Measurements from ENCODE around the gene ABCC2. TPM values are rescaled to one million over a fixed set of nuclear protein-coding genes. Genes with fewer than 3 reads are reported as not detected.
A peak's percentile ranks its signal among the peaks of the same experiment; 100 is the strongest.

ABCC2 gene
- total and polyA plus RNA-seq, 2 donors from 2014 or later: 2.3 to 15.4 TPM

DNA sequence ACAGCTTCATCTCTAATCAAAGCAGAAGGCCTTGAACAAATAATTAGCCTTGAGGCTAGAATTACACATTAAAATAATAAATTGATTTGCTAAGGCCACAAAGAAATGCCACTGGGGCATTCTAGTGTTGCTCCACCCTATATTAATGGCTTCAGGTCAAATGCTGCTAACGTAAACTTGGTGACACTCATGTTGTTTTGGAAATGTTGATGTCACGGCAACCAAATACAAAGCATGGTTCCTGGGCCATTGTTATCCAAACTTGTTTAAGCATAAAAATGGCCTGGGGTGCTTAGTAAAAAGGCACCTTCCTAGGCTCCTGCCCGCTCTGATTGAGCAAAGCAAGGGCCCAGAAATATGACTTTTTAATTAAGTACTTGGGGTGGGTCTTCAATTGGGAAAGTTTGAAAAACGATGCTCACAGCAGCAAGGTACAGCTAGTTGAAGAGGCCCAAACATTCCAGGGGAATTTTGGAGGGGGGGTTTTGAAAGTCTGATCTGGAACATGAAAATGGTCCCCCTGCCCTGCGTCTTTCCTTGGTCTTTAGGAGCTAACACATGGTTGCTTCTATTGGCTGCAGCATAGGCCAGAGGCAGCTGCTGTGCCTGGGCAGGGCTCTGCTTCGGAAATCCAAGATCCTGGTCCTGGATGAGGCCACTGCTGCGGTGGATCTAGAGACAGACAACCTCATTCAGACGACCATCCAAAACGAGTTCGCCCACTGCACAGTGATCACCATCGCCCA, 67.8 kb downstream of the ABCC2 start:
- intact Hi-C loops (cut with DNase I): no loop called here
- peaks cover 0 to 33% (median 7%) of the 10 kb centered on the region in 3 donors for H3K36me3 ChIP-seq (ENCODE audit: control insufficient read depth in 2 of 3, insufficient read depth in 3 of 3, low read length in 3 of 3)
- no peak overlapping the region for H3K27ac ChIP-seq (ENCODE audit: low read depth in 2 of 2, low read length in 2 of 2)
- H3K27me3 ChIP-seq (ENCODE audit: control insufficient read depth, insufficient read depth, low read length): no peaks in the 10 kb centered on the region
- DNase-seq: peak in 3 of 5 donors; percentile 35 to 66 (median 65)
- no peak for TF ChIP-seq CTCF (IDR thresholded peaks at IDR 0.05; ENCODE audit: borderline replicate concordance, extremely low read depth, insufficient read depth)
- H3K9me3 ChIP-seq (ENCODE audit: control insufficient read depth in 2 of 3, insufficient read depth in 1 of 3, low read length in 3 of 3): no peaks in the 10 kb centered on the region
- peaks cover 0 to 3% (median 3%) of the 10 kb centered on the region in 3 donors for H3K4me1 ChIP-seq (ENCODE audit: control insufficient read depth in 2 of 3, insufficient read depth in 2 of 3, low read depth in 1 of 3, low read length in 3 of 3)
- H3K9ac ChIP-seq (ENCODE audit: low read length in 3 of 3): no peak overlapping the region
- H3K4me3 ChIP-seq (ENCODE audit: low read length in 3 of 3): no peak overlapping the region
- FAIRE-seq: no peak

- Histone ChIP-seq H3K27ac (ENCODE audit: low read depth in 2 of 2, low read length in 2 of 2) (no peak overlapping the region), H3K9ac (ENCODE audit: low read length in 3 of 3) (no peak overlapping the region), H3K4me3 (ENCODE audit: low read length in 3 of 3) (no peak overlapping the region), H3K9me3 (ENCODE audit: control insufficient read depth in 2 of 3, insufficient read depth in 1 of 3, low read length in 3 of 3) (no peaks in the 10 kb centered on the region), H3K36me3 (ENCODE audit: control insufficient read depth in 2 of 3, insufficient read depth in 3 of 3, low read length in 3 of 3) (peaks cover 0 to 33% (median 7%) of the 10 kb centered on the region in 3 donors), H3K27me3 (ENCODE audit: control insufficient read depth, insufficient read depth, low read length) (no peaks in the 10 kb centered on the region), H3K4me1 (ENCODE audit: control insufficient read depth in 2 of 3, insufficient read depth in 2 of 3, low read depth in 1 of 3, low read length in 3 of 3) (peaks cover 0 to 3% (median 3%) of the 10 kb centered on the region in 3 donors)
- peak in 2 of 5 donors; percentile 12 to 19 for DNase-seq
- no peak for TF ChIP-seq CTCF (IDR thresholded peaks at IDR 0.05; ENCODE audit: borderline replicate concordance, extremely low read depth, insufficient read depth)
- intact Hi-C loops (cut with DNase I): no loop called here
- FAIRE-seq: no peak
Observed at GRCh38 chr10:99850767-99851340, 68.4 kb downstream of the ABCC2 start.

- H3K4me3 ChIP-seq (ENCODE audit: low read length in 3 of 3): no peak overlapping the region
- no peak overlapping the region for H3K27ac ChIP-seq (ENCODE audit: low read depth in 2 of 2, low read length in 2 of 2)
- no peak for TF ChIP-seq CTCF (IDR thresholded peaks at IDR 0.05; ENCODE audit: borderline replicate concordance, extremely low read depth, insufficient read depth)
- H3K27me3 ChIP-seq (ENCODE audit: control insufficient read depth, insufficient read depth, low read length): no peaks in the 10 kb centered on the region
- intact Hi-C loops (cut with DNase I): no loop called here
- no peaks in the 10 kb centered on the region for H3K9me3 ChIP-seq (ENCODE audit: control insufficient read depth in 2 of 3, insufficient read depth in 1 of 3, low read length in 3 of 3)
- peaks cover 0 to 23% (median 5%) of the 10 kb centered on the region in 3 donors for H3K36me3 ChIP-seq (ENCODE audit: control insufficient read depth in 2 of 3, insufficient read depth in 3 of 3, low read length in 3 of 3)
- no peak overlapping the region for H3K9ac ChIP-seq (ENCODE audit: low read length in 3 of 3)
- peaks cover 0 to 3% (median 0%) of the 10 kb centered on the region in 3 donors for H3K4me1 ChIP-seq (ENCODE audit: control insufficient read depth in 2 of 3, insufficient read depth in 2 of 3, low read depth in 1 of 3, low read length in 3 of 3)
- DNase-seq (no peak), FAIRE-seq (no peak)
Observed at GRCh38 chr10:99851825-99852224, 69.4 kb downstream of the ABCC2 start.

Data from kidney (tissue), 14 donors.